ENCODE results near the gene APRT.

DNA sequence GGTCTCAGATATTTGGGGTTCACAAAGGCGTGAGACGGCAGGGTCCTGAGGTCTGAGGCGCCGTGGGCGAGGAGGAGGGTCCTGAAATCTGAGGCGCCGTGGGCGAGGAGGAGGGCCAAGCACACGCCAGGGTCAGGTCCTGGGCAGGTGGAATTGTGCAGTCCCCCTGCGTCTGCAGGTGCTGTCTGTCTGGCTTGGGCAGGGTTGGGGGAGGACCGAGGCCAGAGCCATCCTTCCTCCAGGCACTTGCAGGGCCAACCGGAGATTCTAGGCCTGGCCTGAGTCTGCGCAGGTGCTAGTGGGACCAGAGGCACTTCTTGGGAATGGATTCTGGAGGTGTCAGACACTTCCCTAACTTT lies 2.4 kb upstream of the APRT start:
- TF ChIP-seq, protein P1, sequence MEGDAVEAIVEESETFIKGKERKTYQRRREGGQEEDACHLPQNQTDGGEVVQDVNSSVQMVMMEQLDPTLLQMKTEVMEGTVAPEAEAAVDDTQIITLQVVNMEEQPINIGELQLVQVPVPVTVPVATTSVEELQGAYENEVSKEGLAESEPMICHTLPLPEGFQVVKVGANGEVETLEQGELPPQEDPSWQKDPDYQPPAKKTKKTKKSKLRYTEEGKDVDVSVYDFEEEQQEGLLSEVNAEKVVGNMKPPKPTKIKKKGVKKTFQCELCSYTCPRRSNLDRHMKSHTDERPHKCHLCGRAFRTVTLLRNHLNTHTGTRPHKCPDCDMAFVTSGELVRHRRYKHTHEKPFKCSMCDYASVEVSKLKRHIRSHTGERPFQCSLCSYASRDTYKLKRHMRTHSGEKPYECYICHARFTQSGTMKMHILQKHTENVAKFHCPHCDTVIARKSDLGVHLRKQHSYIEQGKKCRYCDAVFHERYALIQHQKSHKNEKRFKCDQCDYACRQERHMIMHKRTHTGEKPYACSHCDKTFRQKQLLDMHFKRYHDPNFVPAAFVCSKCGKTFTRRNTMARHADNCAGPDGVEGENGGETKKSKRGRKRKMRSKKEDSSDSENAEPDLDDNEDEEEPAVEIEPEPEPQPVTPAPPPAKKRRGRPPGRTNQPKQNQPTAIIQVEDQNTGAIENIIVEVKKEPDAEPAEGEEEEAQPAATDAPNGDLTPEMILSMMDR (IDR thresholded peaks at IDR 0.05): no peak
- TF ChIP-seq EP300 (IDR thresholded peaks at IDR 0.05): no peak

All from esophagus muscularis mucosa (tissue), 3 donors.